Uterus (tissue), 4 donors: ENCODE data around the gene CSKMT. TPM values are rescaled to one million over a fixed set of nuclear protein-coding genes. Genes with fewer than 3 reads are reported as not detected.
A peak's percentile ranks its signal among the peaks of the same experiment; 100 is the strongest.
"Not testable (repeated sequence)": the region's sequence is repeated elsewhere in the genome, so short reads cannot be mapped to it uniquely, and the experiment has no call there.

Experiments used
- DNase-seq, 2 donors: peaks; one replicate each; pipeline ENCODE4 v3.0.0-alpha.2; 2019 to 2020
- H3K27ac ChIP-seq, 2 donors: fragments of 200-600 bp; sonication (generic); 1 replicate in 1 of 2; 2 replicates in 1 of 2; pipeline ENCODE4 v1.5.1; 2016 to 2018
- H3K27me3 ChIP-seq, 2 donors: fragments of 200-600 bp; sonication (generic); one replicate each; pipeline ENCODE4 v1.5.1; 2018 to 2019; ENCODE audit warnings: control low read depth in 1 of 2
- H3K36me3 ChIP-seq, 2 donors: fragments of 200-600 bp; sonication (generic); one replicate each; pipeline ENCODE4 v1.5.1; 2019; ENCODE audit warnings: control low read depth in 1 of 2
- H3K4me1 ChIP-seq, 2 donors: fragments of 200-600 bp; sonication (generic); one replicate each; pipeline ENCODE4 v1.5.1; 2018 to 2019; ENCODE audit warnings: control low read depth in 1 of 2
- H3K4me3 ChIP-seq, 2 donors: fragments of 200-600 bp; sonication (generic); 1 replicate in 1 of 2; 2 replicates in 1 of 2; pipeline ENCODE4 v1.5.1; 2018 to 2019; ENCODE audit warnings: mild to moderate bottlenecking in 1 of 2
- H3K9me3 ChIP-seq, 2 donors: fragments of 200-600 bp; sonication (generic); one replicate each; pipeline ENCODE4 v1.5.1; 2019; ENCODE audit warnings: control low read depth in 1 of 2
- POLR2A ChIP-seq, 2 donors: fragments of 450-650 bp; IDR thresholded peaks; one replicate each; pipeline ENCODE4 v1.6.1; 2016; ENCODE audit warnings: antibody characterized with exemption in 2 of 2, mild to moderate bottlenecking in 1 of 2, moderate library complexity in 1 of 2
- intact Hi-C: fragments of 100-400 bp; cut with DNase I; formaldehyde crosslinking; loops from one replicate; pipeline ENCODE4 v1.15.1; 2023; ENCODE audit warnings: low total_unique reads
- total RNA-seq, 4 donors: library from RNA; depleted of rRNA in 3 of 4; stranded (reverse); fragments of >200 nt in 3 of 4; gene quantifications; one replicate each; pipeline versions ENCODE4 v1.1.0 to v1.2.4, GENCODE V29; 2014 to 2023
- TF ChIP-seq, protein P1 (sequence below), 4 experiments: fragments of 200-600 bp in 2 of 4; fragments of 450-650 bp in 2 of 4; sonication (generic) in 2 of 4; IDR thresholded peaks; one replicate each; pipeline ENCODE4 v1.5.1; 2016 to 2019; ENCODE audit warnings: antibody characterized with exemption in 4 of 4, mild to moderate bottlenecking in 2 of 4, moderate library complexity in 1 of 4
- donor health status: DM: yes; HTN: yes; CAD: no.

CSKMT gene
- total RNA-seq, 4 donors from 2014 or later, result 7.7 to 25.9 (median 12.6) TPM; not detected in 1

DNA sequence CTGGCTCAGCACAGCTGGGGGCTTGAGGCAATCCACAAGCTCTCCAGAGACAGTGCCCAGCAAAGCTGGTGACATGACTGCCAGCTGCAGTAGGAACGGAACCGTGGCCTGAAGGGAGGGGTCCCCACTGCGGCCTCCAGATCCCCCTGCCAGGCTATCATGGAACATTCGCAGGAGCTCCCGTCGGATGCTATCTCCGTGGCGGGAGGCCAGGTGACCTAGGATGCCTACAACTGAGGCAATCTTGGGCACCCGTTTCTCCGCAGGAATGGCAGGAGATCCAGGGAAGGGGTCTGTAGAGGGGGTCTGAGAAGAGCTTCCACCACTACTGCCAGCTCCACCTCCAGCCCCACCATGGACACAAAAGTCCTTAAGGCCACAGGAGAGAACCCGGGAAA is 16.1 kb upstream of the CSKMT start:
- TF ChIP-seq POLR2A (IDR thresholded peaks at IDR 0.05), result no peak
- TF ChIP-seq, protein P1, sequence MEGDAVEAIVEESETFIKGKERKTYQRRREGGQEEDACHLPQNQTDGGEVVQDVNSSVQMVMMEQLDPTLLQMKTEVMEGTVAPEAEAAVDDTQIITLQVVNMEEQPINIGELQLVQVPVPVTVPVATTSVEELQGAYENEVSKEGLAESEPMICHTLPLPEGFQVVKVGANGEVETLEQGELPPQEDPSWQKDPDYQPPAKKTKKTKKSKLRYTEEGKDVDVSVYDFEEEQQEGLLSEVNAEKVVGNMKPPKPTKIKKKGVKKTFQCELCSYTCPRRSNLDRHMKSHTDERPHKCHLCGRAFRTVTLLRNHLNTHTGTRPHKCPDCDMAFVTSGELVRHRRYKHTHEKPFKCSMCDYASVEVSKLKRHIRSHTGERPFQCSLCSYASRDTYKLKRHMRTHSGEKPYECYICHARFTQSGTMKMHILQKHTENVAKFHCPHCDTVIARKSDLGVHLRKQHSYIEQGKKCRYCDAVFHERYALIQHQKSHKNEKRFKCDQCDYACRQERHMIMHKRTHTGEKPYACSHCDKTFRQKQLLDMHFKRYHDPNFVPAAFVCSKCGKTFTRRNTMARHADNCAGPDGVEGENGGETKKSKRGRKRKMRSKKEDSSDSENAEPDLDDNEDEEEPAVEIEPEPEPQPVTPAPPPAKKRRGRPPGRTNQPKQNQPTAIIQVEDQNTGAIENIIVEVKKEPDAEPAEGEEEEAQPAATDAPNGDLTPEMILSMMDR (IDR thresholded peaks at IDR 0.05), result no peak
- intact Hi-C loops, result no loop called here
- no peaks in the 10 kb centered on the region for H3K9me3 ChIP-seq

GRCh38 chr11:62649486-62649885 is 15.6 kb upstream of the CSKMT start:
- no peak for TF ChIP-seq POLR2A (IDR thresholded peaks at IDR 0.05)
- TF ChIP-seq, protein P1 (IDR thresholded peaks at IDR 0.05), result no peak
- Histone ChIP-seq H3K4me3 (no peak overlapping the region), H3K4me1 (peaks cover 5 to 14% of the 10 kb centered on the region in 2 donors), H3K27me3 (no peaks in the 10 kb centered on the region), H3K27ac (no peak overlapping the region), H3K9me3 (no peaks in the 10 kb centered on the region), H3K36me3 (no peaks in the 10 kb centered on the region)
- no peak for DNase-seq
- intact Hi-C loops, result no loop called here

More for the DNA sequence above, 16.1 kb upstream of the CSKMT start:
- no peak overlapping the region for H3K27ac ChIP-seq
- H3K36me3 ChIP-seq, result no peaks in the 10 kb centered on the region
- DNase-seq, result no peak
- peaks cover 5 to 14% of the 10 kb centered on the region in 2 donors for H3K4me1 ChIP-seq
- H3K27me3 ChIP-seq, result no peaks in the 10 kb centered on the region
- no peak overlapping the region for H3K4me3 ChIP-seq

DNA sequence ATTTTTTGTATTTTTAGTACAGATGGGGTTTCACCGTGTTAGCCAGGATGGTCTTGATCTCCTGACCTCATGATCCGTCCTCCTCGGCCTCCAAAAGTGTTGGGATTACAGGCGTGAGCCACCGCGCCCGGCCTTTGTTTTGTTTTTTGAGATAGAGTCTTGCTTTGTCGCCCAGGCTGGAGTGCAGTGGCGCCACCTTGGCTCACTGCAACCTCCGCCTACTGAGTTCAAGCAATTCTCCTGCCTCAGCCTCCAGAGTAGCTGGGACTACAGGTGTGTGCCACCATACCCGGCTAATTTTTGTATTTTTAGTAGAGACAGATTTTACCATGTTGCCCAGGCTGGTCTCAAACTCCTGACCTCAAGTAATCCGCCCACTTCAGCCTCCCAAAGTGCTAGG is 14.8 kb upstream of the CSKMT start:
- H3K9me3 ChIP-seq, H3K27me3 ChIP-seq, H3K4me1 ChIP-seq, DNase-seq, H3K4me3 ChIP-seq, H3K27ac ChIP-seq, H3K36me3 ChIP-seq, intact Hi-C loops: not testable (repeated sequence)

- Histone ChIP-seq H3K9me3 (no peaks in the 10 kb centered on the region), H3K27ac (peak overlapping the region; percentile 86 to 92), H3K4me3 (peak overlapping the region; percentile 74 to 93), H3K27me3 (no peaks in the 10 kb centered on the region), H3K4me1 (peaks cover 0 to 1% of the 10 kb centered on the region in 2 donors), H3K36me3 (no peaks in the 10 kb centered on the region)
- intact Hi-C loops, result no loop called here
- no peak for DNase-seq
- TF ChIP-seq POLR2A (IDR thresholded peaks at IDR 0.05), result no peak
- TF ChIP-seq, protein P1 (IDR thresholded peaks at IDR 0.05), result no peak
Observed at GRCh38 chr11:62652161-62653006, 12.7 kb upstream of the CSKMT start.

DNA sequence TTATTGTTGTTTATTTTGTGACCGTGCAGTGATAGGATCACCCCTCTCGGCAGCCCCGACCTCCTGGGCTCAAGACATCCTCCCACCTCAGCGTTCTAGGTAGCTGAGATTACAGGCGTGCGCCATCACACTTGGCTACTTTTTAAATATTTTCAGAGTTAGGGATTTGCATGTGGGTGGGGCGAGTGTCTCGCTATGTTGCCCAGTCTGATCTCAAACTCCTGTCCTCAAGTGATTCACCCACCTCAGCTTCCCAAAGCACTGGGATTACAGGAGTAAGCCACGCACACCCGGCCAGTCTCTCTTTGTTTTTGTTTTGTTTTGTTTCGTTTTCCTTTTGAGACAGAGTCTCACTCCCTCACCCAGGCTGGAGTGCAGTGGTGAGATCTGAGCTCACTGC is 10.8 kb upstream of the CSKMT start:
- no peak overlapping the region for H3K4me3 ChIP-seq
- no peak for DNase-seq
- no peaks in the 10 kb centered on the region for H3K9me3 ChIP-seq
- intact Hi-C loops, result no loop called here
- H3K27ac ChIP-seq, result no peak overlapping the region
- no peaks in the 10 kb centered on the region for H3K4me1 ChIP-seq
- TF ChIP-seq, protein P1 (IDR thresholded peaks at IDR 0.05), result no peak
- TF ChIP-seq POLR2A (IDR thresholded peaks at IDR 0.05), result no peak
- H3K36me3 ChIP-seq, result no peaks in the 10 kb centered on the region
- no peaks in the 10 kb centered on the region for H3K27me3 ChIP-seq
